SK-N-SH (cell line): Measurements from ENCODE around the gene MMD2. TPM values are rescaled to one million over a fixed set of nuclear protein-coding genes. Genes with fewer than 3 reads are reported as not detected.

ENCODE experiments used
- CTCF ChIA-PET: fragments of 300-600, 350-600 bp; formaldehyde crosslinking; extraction: SDS; loops from one replicate; lab custom pipeline; 2021; lab: Yijun Ruan, JAX
- POLR2A ChIA-PET: fragments of 350-600 bp; sonication (Branson Sonifier 250); formaldehyde crosslinking; extraction: SDS; loops from one replicate; lab custom pipeline; 2020; ENCODE audit warnings: antibody characterized with exemption, inconsistent platforms; lab: Yijun Ruan, JAX
- DNase-seq: peaks from one replicate; pipeline ENCODE4 v3.0.0; 2012
- H2AFZ ChIP-seq: fragments of 200-600 bp; sonication (generic); 2 replicates; pipeline ENCODE4 v1.8.1; 2016; ENCODE audit warnings: antibody characterized with exemption, mild to moderate bottlenecking, low read depth
- H3F3A ChIP-seq: fragments of 200-600 bp; sonication (generic); replicated peaks from 2 replicates; pipeline ENCODE3; 2016; ENCODE audit warnings: antibody characterized with exemption, mild to moderate bottlenecking; ENCODE audit not compliant: insufficient read depth
- H3K27ac ChIP-seq, 2 experiments: fragments of 200-500 bp in 1 of 2; fragments of 200-600 bp in 1 of 2; sonication (Bioruptor generic) in 1 of 2; sonication (generic), shearing (Covaris generic) in 1 of 2; 2 replicates each; pipeline versions ENCODE4 v1.5.1 to v1.6.1; 2014 to 2016; ENCODE audit warnings: low read depth in 2 of 2, inconsistent platforms in 1 of 2, low read length in 1 of 2, mild to moderate bottlenecking in 1 of 2, mixed read lengths in 1 of 2
- H3K27me3 ChIP-seq: fragments of 200-600 bp; sonication (generic), shearing (Covaris generic); 2 replicates; pipeline ENCODE4 v1.6.1; 2016; ENCODE audit warnings: mixed run types; ENCODE audit not compliant: insufficient read depth
- H3K36me3 ChIP-seq, 2 experiments: fragments of 200-500 bp in 1 of 2; fragments of 200-600 bp in 1 of 2; sonication (Bioruptor generic) in 1 of 2; sonication (generic) in 1 of 2; replicated peaks in 1 of 2; 2 replicates each; pipeline versions ENCODE3 to v1.5.1; 2014 to 2016; ENCODE audit warnings: low read length in 1 of 2, mild to moderate bottlenecking in 1 of 2; ENCODE audit not compliant: insufficient read depth in 2 of 2, control insufficient read depth in 1 of 2
- H3K4me1 ChIP-seq, 2 experiments: fragments of 200-500 bp in 1 of 2; fragments of 200-600 bp in 1 of 2; sonication (Bioruptor generic) in 1 of 2; sonication (generic), shearing (Covaris generic) in 1 of 2; 2 replicates each; pipeline versions ENCODE4 v1.5.1 to v1.6.1; 2014 to 2016; ENCODE audit warnings: low read depth in 1 of 2, low read length in 1 of 2, mixed run types in 1 of 2; ENCODE audit not compliant: insufficient read depth in 2 of 2, control insufficient read depth in 1 of 2
- H3K4me2 ChIP-seq: fragments of 200-600 bp; sonication (generic), shearing (Covaris generic); 2 replicates; pipeline ENCODE4 v1.6.1; 2017; ENCODE audit warnings: mixed run types
- H3K4me3 ChIP-seq, 2 experiments: fragments of 200-500 bp in 1 of 2; fragments of 200-600 bp in 1 of 2; sonication (Bioruptor generic) in 1 of 2; sonication (generic), shearing (Covaris generic) in 1 of 2; 2 replicates each; pipeline versions ENCODE4 v1.5.1 to v1.8.1; 2014 to 2016; ENCODE audit warnings: low read depth in 2 of 2, inconsistent platforms in 1 of 2, low read length in 1 of 2, mild to moderate bottlenecking in 1 of 2, mixed read lengths in 1 of 2, moderate library complexity in 1 of 2
- H3K79me2 ChIP-seq: fragments of 200-600 bp; sonication (generic); 2 replicates; pipeline ENCODE4 v1.8.1; 2017; ENCODE audit warnings: mild to moderate bottlenecking; ENCODE audit not compliant: insufficient read depth
- H3K9ac ChIP-seq: fragments of 200-600 bp; sonication (generic); 2 replicates; pipeline ENCODE4 v1.6.1; 2017; ENCODE audit warnings: mixed run types
- H3K9me2 ChIP-seq: fragments of 200-600 bp; sonication (generic); 2 replicates; pipeline ENCODE4 v1.6.1; 2017; ENCODE audit warnings: mixed run types
- H3K9me3 ChIP-seq: fragments of 200-600 bp; sonication (generic); 2 replicates; pipeline ENCODE4 v1.6.1; 2017; ENCODE audit warnings: mixed run types, mild to moderate bottlenecking, moderate library complexity
- H4K20me1 ChIP-seq: fragments of 200-600 bp; sonication (generic); 2 replicates; pipeline ENCODE4 v1.6.1; 2017; ENCODE audit warnings: mild to moderate bottlenecking, mixed run types; ENCODE audit not compliant: insufficient read depth
- ELF1 ChIP-seq: IDR thresholded peaks from 2 replicates; pipeline ENCODE4 v1.4.0; 2012
- EP300 ChIP-seq, 2 experiments: IDR thresholded peaks; 2 replicates each; pipeline versions ENCODE4 v1.4.0 to v1.6.1; 2012; ENCODE audit warnings: borderline replicate concordance in 1 of 2, low read depth in 1 of 2, low read length in 1 of 2
- EZH2phosphoT487 ChIP-seq: fragments of 200-600 bp; sonication (generic); IDR thresholded peaks from 2 replicates; pipeline ENCODE4 v1.6.1; 2017; ENCODE audit warnings: low read depth, mixed run types, mild to moderate bottlenecking, antibody characterized with exemption, moderate library complexity, borderline replicate concordance
- FOSL2 ChIP-seq: IDR thresholded peaks from 2 replicates; pipeline ENCODE4 v1.4.0; 2012; ENCODE audit warnings: low read depth, mild to moderate bottlenecking, moderate library complexity, borderline replicate concordance
- JUND ChIP-seq: IDR thresholded peaks from 2 replicates; pipeline ENCODE4 v1.4.0; 2012
- MXI1 ChIP-seq: IDR thresholded peaks from 2 replicates; pipeline ENCODE4 v1.6.1; 2012; ENCODE audit warnings: mild to moderate bottlenecking, low read depth, low read length, improper control_type of control experiment
- NFIC ChIP-seq: IDR thresholded peaks from 2 replicates; pipeline ENCODE4 v1.4.0; 2012; ENCODE audit warnings: borderline replicate concordance
- NRF1 ChIP-seq: IDR thresholded peaks from 2 replicates; pipeline ENCODE4 v1.6.1; 2012; ENCODE audit warnings: low read depth, mild to moderate bottlenecking, low read length
- POLR2AphosphoS5 ChIP-seq: IDR thresholded peaks from 2 replicates; pipeline ENCODE4 v1.6.1; 2012; ENCODE audit warnings: low read depth, low read length
- RAD21 ChIP-seq: IDR thresholded peaks from 2 replicates; pipeline ENCODE4 v1.6.1; 2012; ENCODE audit warnings: mild to moderate bottlenecking, low read length
- RCOR1 ChIP-seq: fragments of 150-350 bp; IDR thresholded peaks from 2 replicates; pipeline ENCODE4 v1.6.1; 2017; ENCODE audit warnings: antibody characterized with exemption, low read length
- RFX5 ChIP-seq: IDR thresholded peaks from 2 replicates; pipeline ENCODE4 v1.6.1; 2012; ENCODE audit warnings: mild to moderate bottlenecking, improper control_type of control experiment, low read length
- RXRA ChIP-seq: IDR thresholded peaks from 2 replicates; pipeline ENCODE4 v1.4.0; 2012; ENCODE audit warnings: low read depth, mild to moderate bottlenecking, borderline replicate concordance
- SIN3A ChIP-seq: IDR thresholded peaks from 2 replicates; pipeline ENCODE4 v1.6.1; 2012; ENCODE audit warnings: low read depth, mild to moderate bottlenecking, low read length, moderate library complexity, borderline replicate concordance
- SMC3 ChIP-seq: IDR thresholded peaks from 2 replicates; pipeline ENCODE4 v1.6.1; 2012; ENCODE audit warnings: low read depth, low read length, improper control_type of control experiment
- TCF12 ChIP-seq: IDR thresholded peaks from 2 replicates; pipeline ENCODE4 v1.4.0; 2012
- TEAD4 ChIP-seq: IDR thresholded peaks from 2 replicates; pipeline ENCODE4 v1.4.0; 2012; ENCODE audit warnings: mild to moderate bottlenecking, borderline replicate concordance; ENCODE audit not compliant: insufficient read depth
- WGBS: methylation state at CpG from one replicate; pipeline ENCODE4 v1.1.6; 2017; ENCODE audit warnings: low lambda C conversion rate; 5-methylcytosine and 5-hydroxymethylcytosine counted together
- polyA plus RNA-seq, 3 experiments: library from polyadenylated mRNA; depleted of rRNA; stranded (reverse); fragments of >200 nt; gene quantifications; 2 replicates each; pipeline ENCODE4 v1.2.3, GENCODE V29; 2012
- TF ChIP-seq, protein P1 (sequence below): IDR thresholded peaks from 2 replicates; pipeline ENCODE4 v1.4.0; 2012; ENCODE audit warnings: low read depth
- TF ChIP-seq, protein P2 (sequence below): IDR thresholded peaks from 2 replicates; pipeline ENCODE4 v1.4.0; 2012; ENCODE audit warnings: low read depth, borderline replicate concordance
- TF ChIP-seq, protein P3 (sequence below): IDR thresholded peaks from 2 replicates; pipeline ENCODE4; 2012
- TF ChIP-seq, protein P4 (sequence below): fragments of 150-350 bp; IDR thresholded peaks from 2 replicates; pipeline ENCODE4 v1.6.1; 2016; ENCODE audit warnings: mild to moderate bottlenecking, low read depth, low read length
- TF ChIP-seq, protein P5 (sequence below): IDR thresholded peaks from 2 replicates; pipeline ENCODE4 v1.6.1; 2012; ENCODE audit warnings: mild to moderate bottlenecking, low read depth, low read length, moderate library complexity

MMD2 gene
- polyA plus RNA-seq, 1 of the 3 experiments (the other 2 are of a cell fraction): not detected

DNA sequence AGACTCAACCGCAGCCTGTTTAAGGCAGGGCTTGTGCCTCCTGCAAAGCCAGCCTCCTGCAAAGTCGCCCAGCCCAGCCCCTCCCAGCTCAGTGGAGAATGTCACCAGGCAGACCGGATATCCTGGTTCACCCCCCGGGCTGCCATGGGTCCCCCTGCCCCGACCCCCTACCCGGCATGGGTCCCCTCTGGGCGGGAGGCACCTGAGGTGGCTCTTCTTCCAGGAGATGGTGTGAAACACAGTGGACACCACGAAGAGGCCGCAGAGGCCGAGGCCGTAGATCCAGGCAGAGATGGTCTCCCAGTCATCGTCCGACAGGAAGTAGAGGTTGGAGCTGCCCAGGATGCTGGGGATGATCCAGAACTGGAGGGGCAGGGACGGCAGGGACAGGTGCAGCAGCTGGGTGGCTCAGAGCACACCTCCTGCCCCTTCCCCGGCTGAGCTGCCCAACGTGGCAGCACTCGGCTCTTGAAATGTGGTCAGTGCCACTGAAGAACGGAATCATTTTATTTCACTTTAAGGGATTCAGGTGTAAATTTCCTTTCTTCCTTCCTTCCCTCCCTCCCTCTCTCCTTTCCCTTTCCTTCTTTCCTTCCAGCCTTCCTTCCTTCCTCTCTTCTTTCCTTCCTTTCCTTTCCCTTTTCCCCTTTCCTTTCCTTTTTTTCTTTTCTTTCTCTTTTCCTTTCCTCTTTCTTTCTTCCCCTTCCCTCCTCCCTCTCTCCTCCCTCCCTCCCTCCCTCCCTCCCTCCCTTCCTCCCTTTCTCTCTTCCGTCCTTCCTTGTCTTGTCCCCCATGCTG lies 38.8 kb downstream of the MMD2 start:
- H3K4me3 ChIP-seq: no peak overlapping the region
- TF ChIP-seq, protein P1, sequence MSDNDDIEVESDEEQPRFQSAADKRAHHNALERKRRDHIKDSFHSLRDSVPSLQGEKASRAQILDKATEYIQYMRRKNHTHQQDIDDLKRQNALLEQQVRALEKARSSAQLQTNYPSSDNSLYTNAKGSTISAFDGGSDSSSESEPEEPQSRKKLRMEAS: no peak
- no peak for TF ChIP-seq FOSL2
- TF ChIP-seq, protein P2, sequence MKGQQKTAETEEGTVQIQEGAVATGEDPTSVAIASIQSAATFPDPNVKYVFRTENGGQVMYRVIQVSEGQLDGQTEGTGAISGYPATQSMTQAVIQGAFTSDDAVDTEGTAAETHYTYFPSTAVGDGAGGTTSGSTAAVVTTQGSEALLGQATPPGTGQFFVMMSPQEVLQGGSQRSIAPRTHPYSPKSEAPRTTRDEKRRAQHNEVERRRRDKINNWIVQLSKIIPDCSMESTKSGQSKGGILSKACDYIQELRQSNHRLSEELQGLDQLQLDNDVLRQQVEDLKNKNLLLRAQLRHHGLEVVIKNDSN: no peak
- no peak for TF ChIP-seq RCOR1
- TF ChIP-seq NRF1: no peak
- TF ChIP-seq, all 33 proteins: peak for 0
- Histone ChIP-seq H3K9ac (no peak overlapping the region), H3K9me3 (no peaks in the 10 kb centered on the region), H3K9me2 (no peaks in the 10 kb centered on the region), H2AFZ (no peak overlapping the region), H4K20me1 (no peaks in the 10 kb centered on the region), H3K79me2 (no peaks in the 10 kb centered on the region), H3K27ac (no peak overlapping the region), H3F3A (no peaks in the 10 kb centered on the region), H3K4me1 (no peaks in the 10 kb centered on the region), H3K36me3 (no peaks in the 10 kb centered on the region), H3K4me2 (no peak overlapping the region), H3K27me3 (no peaks in the 10 kb centered on the region)
- WGBS: 56% methylated on average over 19 of the region's 19 CpGs
- ChIA-PET CTCF (no interaction called here), POLR2A (no interaction called here)
- no peak for DNase-seq

DNA sequence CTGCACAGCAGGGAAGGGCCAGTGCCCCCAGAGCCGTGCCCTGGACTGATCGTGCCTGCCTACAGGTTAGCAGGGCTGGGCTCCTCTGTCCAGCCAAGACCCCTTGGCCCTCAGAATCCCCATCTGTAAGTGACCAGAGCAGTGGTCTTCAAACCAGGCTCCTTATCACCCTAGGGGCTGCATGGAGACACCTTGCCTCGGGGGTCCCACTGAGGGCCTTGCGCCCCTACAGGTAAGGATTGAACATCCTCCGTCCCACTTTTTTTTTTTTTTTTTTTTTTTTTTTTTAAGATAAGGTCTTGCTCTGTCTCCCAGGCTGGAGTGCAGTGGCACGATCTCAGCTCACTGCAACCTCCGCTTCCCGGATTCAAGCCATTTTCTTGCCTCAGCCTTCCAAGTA lies 42.9 kb downstream of the MMD2 start:
- Histone ChIP-seq H3K9ac (no peak overlapping the region), H3K27ac (no peak overlapping the region), H3K9me3 (no peaks in the 10 kb centered on the region), H3K27me3 (no peaks in the 10 kb centered on the region), H3F3A (no peaks in the 10 kb centered on the region), H2AFZ (no peak overlapping the region), H3K79me2 (no peaks in the 10 kb centered on the region), H3K9me2 (no peaks in the 10 kb centered on the region), H3K4me1 (no peaks in the 10 kb centered on the region), H3K4me3 (no peak overlapping the region), H3K36me3 (no peaks in the 10 kb centered on the region), H4K20me1 (no peaks in the 10 kb centered on the region), H3K4me2 (no peak overlapping the region)
- POLR2A ChIA-PET: no interaction called here
- CTCF ChIA-PET: interaction anchor here (1.2 to 2.3 kb wide), 2 partner anchors 86 to 170 kb away, joined by 3 to 9 read pairs; no protein-coding TSS in a partner anchor
- DNase-seq: no peak
- WGBS: 46% methylated on average over 8 of the region's 8 CpGs
- no peak for TF ChIP-seq NFIC
- no peak for TF ChIP-seq RFX5
- TF ChIP-seq RAD21: no peak
- no peak for TF ChIP-seq RXRA
- no peak for TF ChIP-seq JUND
- TF ChIP-seq EZH2phosphoT487: no peak
- no peak for TF ChIP-seq EP300 (IDR thresholded peaks at IDR 0.05; ENCODE audit: borderline replicate concordance in 1 of 2, low read depth in 1 of 2, low read length in 1 of 2)
- no peak for TF ChIP-seq RCOR1
- no peak for TF ChIP-seq POLR2AphosphoS5
- TF ChIP-seq TCF12: no peak
- TF ChIP-seq, protein P3, sequence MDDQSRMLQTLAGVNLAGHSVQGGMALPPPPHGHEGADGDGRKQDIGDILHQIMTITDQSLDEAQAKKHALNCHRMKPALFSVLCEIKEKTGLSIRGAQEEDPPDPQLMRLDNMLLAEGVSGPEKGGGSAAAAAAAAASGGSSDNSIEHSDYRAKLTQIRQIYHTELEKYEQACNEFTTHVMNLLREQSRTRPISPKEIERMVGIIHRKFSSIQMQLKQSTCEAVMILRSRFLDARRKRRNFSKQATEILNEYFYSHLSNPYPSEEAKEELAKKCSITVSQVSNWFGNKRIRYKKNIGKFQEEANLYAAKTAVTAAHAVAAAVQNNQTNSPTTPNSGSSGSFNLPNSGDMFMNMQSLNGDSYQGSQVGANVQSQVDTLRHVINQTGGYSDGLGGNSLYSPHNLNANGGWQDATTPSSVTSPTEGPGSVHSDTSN: no peak
- TF ChIP-seq SIN3A: no peak
- TF ChIP-seq TEAD4: no peak
- TF ChIP-seq, protein P4, sequence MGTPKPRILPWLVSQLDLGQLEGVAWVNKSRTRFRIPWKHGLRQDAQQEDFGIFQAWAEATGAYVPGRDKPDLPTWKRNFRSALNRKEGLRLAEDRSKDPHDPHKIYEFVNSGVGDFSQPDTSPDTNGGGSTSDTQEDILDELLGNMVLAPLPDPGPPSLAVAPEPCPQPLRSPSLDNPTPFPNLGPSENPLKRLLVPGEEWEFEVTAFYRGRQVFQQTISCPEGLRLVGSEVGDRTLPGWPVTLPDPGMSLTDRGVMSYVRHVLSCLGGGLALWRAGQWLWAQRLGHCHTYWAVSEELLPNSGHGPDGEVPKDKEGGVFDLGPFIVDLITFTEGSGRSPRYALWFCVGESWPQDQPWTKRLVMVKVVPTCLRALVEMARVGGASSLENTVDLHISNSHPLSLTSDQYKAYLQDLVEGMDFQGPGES: no peak
- TF ChIP-seq ELF1: no peak
- TF ChIP-seq, protein P5, sequence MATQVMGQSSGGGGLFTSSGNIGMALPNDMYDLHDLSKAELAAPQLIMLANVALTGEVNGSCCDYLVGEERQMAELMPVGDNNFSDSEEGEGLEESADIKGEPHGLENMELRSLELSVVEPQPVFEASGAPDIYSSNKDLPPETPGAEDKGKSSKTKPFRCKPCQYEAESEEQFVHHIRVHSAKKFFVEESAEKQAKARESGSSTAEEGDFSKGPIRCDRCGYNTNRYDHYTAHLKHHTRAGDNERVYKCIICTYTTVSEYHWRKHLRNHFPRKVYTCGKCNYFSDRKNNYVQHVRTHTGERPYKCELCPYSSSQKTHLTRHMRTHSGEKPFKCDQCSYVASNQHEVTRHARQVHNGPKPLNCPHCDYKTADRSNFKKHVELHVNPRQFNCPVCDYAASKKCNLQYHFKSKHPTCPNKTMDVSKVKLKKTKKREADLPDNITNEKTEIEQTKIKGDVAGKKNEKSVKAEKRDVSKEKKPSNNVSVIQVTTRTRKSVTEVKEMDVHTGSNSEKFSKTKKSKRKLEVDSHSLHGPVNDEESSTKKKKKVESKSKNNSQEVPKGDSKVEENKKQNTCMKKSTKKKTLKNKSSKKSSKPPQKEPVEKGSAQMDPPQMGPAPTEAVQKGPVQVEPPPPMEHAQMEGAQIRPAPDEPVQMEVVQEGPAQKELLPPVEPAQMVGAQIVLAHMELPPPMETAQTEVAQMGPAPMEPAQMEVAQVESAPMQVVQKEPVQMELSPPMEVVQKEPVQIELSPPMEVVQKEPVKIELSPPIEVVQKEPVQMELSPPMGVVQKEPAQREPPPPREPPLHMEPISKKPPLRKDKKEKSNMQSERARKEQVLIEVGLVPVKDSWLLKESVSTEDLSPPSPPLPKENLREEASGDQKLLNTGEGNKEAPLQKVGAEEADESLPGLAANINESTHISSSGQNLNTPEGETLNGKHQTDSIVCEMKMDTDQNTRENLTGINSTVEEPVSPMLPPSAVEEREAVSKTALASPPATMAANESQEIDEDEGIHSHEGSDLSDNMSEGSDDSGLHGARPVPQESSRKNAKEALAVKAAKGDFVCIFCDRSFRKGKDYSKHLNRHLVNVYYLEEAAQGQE: no peak
- TF ChIP-seq FOSL2: no peak
- TF ChIP-seq MXI1: no peak
- no peak for TF ChIP-seq SMC3
